ENCODE results near the gene CALHM5.

GRCh38 chr6:116564311-116564710 lies 52.9 kb downstream of the CALHM5 start:
- TF ChIP-seq CTCF (conservative IDR thresholded peaks at IDR 0.05; ENCODE audit: low read depth, low read length) (no peak), CEBPB (IDR thresholded peaks at IDR 0.05; ENCODE audit: low read depth, low read length) (no peak), MAFK (IDR thresholded peaks at IDR 0.05; ENCODE audit: low read depth, low read length) (no peak), POLR2A (IDR thresholded peaks at IDR 0.05; ENCODE audit: low read depth, low read length) (no peak), RFX5 (IDR thresholded peaks at IDR 0.05; ENCODE audit: low read depth, low read length) (no peak), ELK1 (IDR thresholded peaks at IDR 0.05; ENCODE audit: borderline replicate concordance, low read depth, low read length) (no peak), NFE2L2 (IDR thresholded peaks at IDR 0.05; ENCODE audit: low read depth, low read length) (no peak), RAD21 (IDR thresholded peaks at IDR 0.05; ENCODE audit: low read length) (no peak), FOS (IDR thresholded peaks at IDR 0.05; ENCODE audit: low read depth, low read length) (no peak), MXI1 (IDR thresholded peaks at IDR 0.05; ENCODE audit: borderline replicate concordance, low read depth, low read length) (no peak), USF2 (IDR thresholded peaks at IDR 0.05; ENCODE audit: low read depth, low read length) (no peak), SMC3 (IDR thresholded peaks at IDR 0.05; ENCODE audit: low read depth, low read length) (no peak)
